ENCODE data around the gene HSD17B1. TPM values are rescaled to one million over a fixed set of nuclear protein-coding genes. Genes with fewer than 3 reads are reported as not detected.

Gene HSD17B1
- total and polyA plus RNA-seq, 2 of the 13 experiments (the other 11 are each of a cell fraction or from before 2014, with no cell fraction given): 0.54 to 0.93 TPM

DNA sequence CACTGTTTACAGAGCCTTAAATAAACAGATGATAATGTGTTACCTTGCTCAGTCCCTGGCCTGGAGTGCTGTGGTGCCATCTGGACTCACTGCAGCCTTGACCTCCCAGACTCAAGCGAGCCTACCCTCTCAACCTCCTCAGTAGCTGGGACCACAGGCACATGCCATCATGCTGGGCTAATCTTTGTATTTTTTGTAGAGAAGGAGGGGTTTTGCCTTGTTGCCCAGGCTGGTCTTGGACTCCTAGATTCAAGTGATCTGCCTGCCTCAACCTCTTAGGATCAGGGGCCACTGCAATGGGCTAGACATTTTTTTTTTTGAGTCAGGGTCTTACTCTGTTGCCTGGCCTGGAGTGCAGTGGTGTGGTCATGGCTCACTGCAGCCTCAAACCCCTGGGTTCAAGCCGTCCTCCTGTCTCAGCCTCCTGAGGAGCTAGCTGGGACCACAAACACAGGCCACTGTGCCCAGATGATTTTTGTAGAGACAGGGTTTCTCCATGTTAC, 21.7 kb upstream of the HSD17B1 start (continued):
- peak; percentile 92 for TF ChIP-seq ZNF331 (CRISPR knock-in tag; IDR thresholded peaks at IDR 0.05)
- TF ChIP-seq CBFB (CRISPR knock-in tag; IDR thresholded peaks at IDR 0.05): no peak
- no peak for TF ChIP-seq CBX1 (IDR thresholded peaks at IDR 0.05; ENCODE audit: low read depth)
- TF ChIP-seq TFDP1 (CRISPR knock-in tag; IDR thresholded peaks at IDR 0.05; ENCODE audit: borderline replicate concordance): peak; percentile 80; the same call in 1 of the 2 replicates
- no peak for TF ChIP-seq MBNL3 (CRISPR knock-in tag; conservative IDR thresholded peaks at IDR 0.05)
- peak; percentile 95 for TF ChIP-seq HNF4A (CRISPR knock-in tag; IDR thresholded peaks at IDR 0.05)
- no peak; the same call in 1 of the 2 replicates for TF ChIP-seq ZNF839 (CRISPR knock-in tag; IDR thresholded peaks at IDR 0.05; ENCODE audit: borderline replicate concordance)
- no peak; the same call in 1 of the 2 replicates for TF ChIP-seq ZNF766 (CRISPR knock-in tag; IDR thresholded peaks at IDR 0.05; ENCODE audit: borderline replicate concordance)
- no peak for TF ChIP-seq NFE2L2 (IDR thresholded peaks at IDR 0.05; ENCODE audit: low read length)
- peak; percentile 96 for TF ChIP-seq DPF2 (CRISPR knock-in tag; IDR thresholded peaks at IDR 0.05; ENCODE audit: borderline replicate concordance, low read depth)
- TF ChIP-seq PHF8 (CRISPR knock-in tag; IDR thresholded peaks at IDR 0.05): no peak; the same call in 1 of the 2 replicates
- TF ChIP-seq HNRNPLL (IDR thresholded peaks at IDR 0.05; ENCODE audit: low read depth, low read length, poor library complexity, severe bottlenecking): no peak
- no peak for TF ChIP-seq ZMAT5 (CRISPR knock-in tag; IDR thresholded peaks at IDR 0.05; ENCODE audit: borderline replicate concordance, low read depth)
- TF ChIP-seq CAMTA2 (CRISPR knock-in tag; IDR thresholded peaks at IDR 0.05; ENCODE audit: borderline replicate concordance): no peak
- TF ChIP-seq ZNF7 (CRISPR knock-in tag; IDR thresholded peaks at IDR 0.05): no peak; the same call in 1 of the 2 replicates
- TF ChIP-seq ZNF124 (CRISPR knock-in tag; IDR thresholded peaks at IDR 0.05): 0 out of 2 replicates have a peak, but pooled peaks have one; percentile 44
- no peak for TF ChIP-seq ZNF546 (CRISPR knock-in tag; conservative IDR thresholded peaks at IDR 0.05)
- TF ChIP-seq, protein P1, sequence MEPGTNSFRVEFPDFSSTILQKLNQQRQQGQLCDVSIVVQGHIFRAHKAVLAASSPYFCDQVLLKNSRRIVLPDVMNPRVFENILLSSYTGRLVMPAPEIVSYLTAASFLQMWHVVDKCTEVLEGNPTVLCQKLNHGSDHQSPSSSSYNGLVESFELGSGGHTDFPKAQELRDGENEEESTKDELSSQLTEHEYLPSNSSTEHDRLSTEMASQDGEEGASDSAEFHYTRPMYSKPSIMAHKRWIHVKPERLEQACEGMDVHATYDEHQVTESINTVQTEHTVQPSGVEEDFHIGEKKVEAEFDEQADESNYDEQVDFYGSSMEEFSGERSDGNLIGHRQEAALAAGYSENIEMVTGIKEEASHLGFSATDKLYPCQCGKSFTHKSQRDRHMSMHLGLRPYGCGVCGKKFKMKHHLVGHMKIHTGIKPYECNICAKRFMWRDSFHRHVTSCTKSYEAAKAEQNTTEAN (CRISPR knock-in tag; conservative IDR thresholded peaks at IDR 0.05): peak; percentile 81; the same call in 1 of the 2 replicates
- no peak; the same call in 1 of the 2 replicates for TF ChIP-seq ZNF782 (CRISPR knock-in tag; IDR thresholded peaks at IDR 0.05; ENCODE audit: borderline replicate concordance)
- TF ChIP-seq ZNF3 (CRISPR knock-in tag; IDR thresholded peaks at IDR 0.05): 0 out of 2 replicates have a peak, but pooled peaks have one; percentile 32
- TF ChIP-seq ZNF776 (CRISPR knock-in tag; IDR thresholded peaks at IDR 0.05): no peak
- no peak for TF ChIP-seq ATRX (CRISPR knock-in tag; IDR thresholded peaks at IDR 0.05; ENCODE audit: borderline replicate concordance)
- TF ChIP-seq, protein P2, sequence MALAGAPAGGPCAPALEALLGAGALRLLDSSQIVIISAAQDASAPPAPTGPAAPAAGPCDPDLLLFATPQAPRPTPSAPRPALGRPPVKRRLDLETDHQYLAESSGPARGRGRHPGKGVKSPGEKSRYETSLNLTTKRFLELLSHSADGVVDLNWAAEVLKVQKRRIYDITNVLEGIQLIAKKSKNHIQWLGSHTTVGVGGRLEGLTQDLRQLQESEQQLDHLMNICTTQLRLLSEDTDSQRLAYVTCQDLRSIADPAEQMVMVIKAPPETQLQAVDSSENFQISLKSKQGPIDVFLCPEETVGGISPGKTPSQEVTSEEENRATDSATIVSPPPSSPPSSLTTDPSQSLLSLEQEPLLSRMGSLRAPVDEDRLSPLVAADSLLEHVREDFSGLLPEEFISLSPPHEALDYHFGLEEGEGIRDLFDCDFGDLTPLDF (CRISPR knock-in tag; IDR thresholded peaks at IDR 0.05): no peak
- TF ChIP-seq XRCC5 (optimal IDR thresholded peaks at IDR 0.05; ENCODE audit: low read length): peak; percentile 73
- TF ChIP-seq GRHL1 (CRISPR knock-in tag; conservative IDR thresholded peaks at IDR 0.05): no peak
